HEK293 (cell line): ENCODE results near the gene AKAP5.

Source experiments
- CTCF ChIP-seq: fragments of 450-650 bp; formaldehyde crosslinking; IDR thresholded peaks from 2 replicates; pipeline ENCODE4 v1.5.1; 2016; ENCODE audit warnings: missing biosample characterization, missing genetic modification characterization
- ZBTB1 ChIP-seq: fragments of 450-650 bp; formaldehyde crosslinking; IDR thresholded peaks from 2 replicates; pipeline ENCODE4 v1.5.1; 2016; ENCODE audit warnings: missing biosample characterization, missing genetic modification characterization
- ZNF433 ChIP-seq: fragments of 450-650 bp; formaldehyde crosslinking; IDR thresholded peaks from 2 replicates; pipeline ENCODE4 v1.5.1; 2016; ENCODE audit warnings: missing biosample characterization, missing genetic modification characterization, low read depth

DNA sequence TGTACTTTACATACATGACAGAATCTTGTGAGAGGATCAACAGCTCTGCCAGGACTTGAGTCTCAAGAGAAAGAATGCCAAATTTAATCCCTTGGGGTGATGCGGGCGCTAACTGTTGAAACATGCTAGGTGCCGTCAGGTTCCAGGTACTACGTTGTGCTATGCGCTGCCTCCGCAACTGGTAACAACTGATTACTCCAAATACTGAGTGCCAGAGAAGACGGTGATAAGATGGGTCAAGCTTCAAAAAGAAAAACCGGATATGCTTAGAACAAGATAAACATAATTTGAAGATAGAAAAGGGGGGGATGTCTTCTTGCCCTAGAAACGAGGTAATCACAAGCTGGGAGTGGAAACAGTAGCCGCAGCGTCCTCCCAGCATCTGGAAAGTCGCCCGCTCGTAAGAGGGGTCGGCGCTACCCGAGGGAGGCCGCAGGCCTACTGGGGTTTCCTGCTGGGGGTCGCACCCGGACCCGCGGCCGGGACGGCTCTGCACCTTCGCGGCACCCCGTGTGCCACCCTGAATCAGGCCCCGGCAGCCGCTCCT is 37.7 kb downstream of the AKAP5 start:
- TF ChIP-seq ZBTB1 (no peak), ZNF433 (no peak), CTCF (tag by site-specific recombination) (no peak)
